ENCODE measurements around the gene CST11. TPM values are rescaled to one million over a fixed set of nuclear protein-coding genes. Genes with fewer than 3 reads are reported as not detected.
"Not testable (repeated sequence)": the region's sequence is repeated elsewhere in the genome, so short reads cannot be mapped to it uniquely, and the experiment has no call there.

CST11 gene
- polyA plus RNA-seq, 2 of the 4 experiments (the other 2 are of a cell fraction), result not detected

DNA sequence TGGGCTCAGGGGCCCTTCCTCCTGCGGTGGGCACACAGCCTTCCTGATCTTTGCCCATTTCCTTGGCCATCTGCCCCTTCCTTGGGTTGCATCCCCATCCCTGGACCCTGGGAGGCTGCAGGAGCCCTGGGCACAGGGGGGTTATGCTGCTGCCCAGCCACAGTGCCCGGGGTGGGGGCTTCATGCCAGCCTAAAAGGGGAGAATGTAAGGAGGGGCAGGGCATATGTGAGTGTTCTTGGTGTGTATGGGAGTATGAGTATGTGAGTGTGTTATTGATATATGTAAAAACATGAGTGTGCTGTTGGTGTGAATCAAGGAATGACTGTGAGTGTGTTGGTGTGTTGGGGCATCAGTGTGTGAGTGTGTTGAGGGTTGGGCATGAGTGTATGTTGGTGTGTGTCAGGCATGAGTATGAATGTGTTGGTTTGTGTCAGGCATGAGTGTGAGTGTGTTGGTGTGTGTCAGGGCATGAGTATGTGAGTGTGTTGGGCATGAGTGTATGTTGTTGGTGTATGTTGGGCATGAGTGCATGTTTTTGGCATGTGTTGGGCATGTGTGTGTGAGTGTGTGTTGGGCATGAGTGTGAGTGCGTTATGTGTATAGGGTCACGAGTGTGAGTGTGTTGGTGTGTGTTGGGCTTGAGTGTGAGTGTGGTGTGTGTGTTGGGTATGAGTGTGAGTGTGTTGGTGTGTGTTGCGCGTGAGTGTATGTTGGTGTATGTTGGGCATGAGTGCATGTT, 23.5 kb upstream of the CST11 start:
- FAIRE-seq (no peak), ATAC-seq (no peak), DNase-seq (ENCODE audit: low read depth in 1 of 2, low spot score in 1 of 2) (no peak)
- no peak overlapping the region for H3K4me3 ChIP-seq
- no peak overlapping the region for H3K27ac ChIP-seq
- TF ChIP-seq RFX5 (IDR thresholded peaks at IDR 0.05) (no peak), GATA3 (IDR thresholded peaks at IDR 0.05; ENCODE audit: borderline replicate concordance) (no peak), TFCP2L1 (CRISPR knock-in tag; IDR thresholded peaks at IDR 0.05) (no peak), RAD21 (conservative IDR thresholded peaks at IDR 0.05 in 1 of 2, IDR thresholded peaks at IDR 0.05 in 1 of 2) (no peak), ELK1 (IDR thresholded peaks at IDR 0.05; ENCODE audit: low read depth, low read length) (no peak), JUN (IDR thresholded peaks at IDR 0.05) (no peak), FOXS1 (CRISPR knock-in tag; IDR thresholded peaks at IDR 0.05) (no peak), CHD4 (IDR thresholded peaks at IDR 0.05; ENCODE audit: borderline replicate concordance) (no peak), MYC (IDR thresholded peaks at IDR 0.05; ENCODE audit: borderline replicate concordance, low read length) (no peak), NFE2L2 (conservative IDR thresholded peaks at IDR 0.05; ENCODE audit: low read length) (no peak), EP300 (IDR thresholded peaks at IDR 0.05) (no peak)
- WGBS (ENCODE audit: missing lambda C conversion rate), result 42% methylated on average over 6 of the region's 6 CpGs
- no peak overlapping the region for H3K4me2 ChIP-seq
- CTCF ChIA-PET, result no interaction called here
- H3K9me3 ChIP-seq, result no peaks in the 10 kb centered on the region
- POLR2A ChIA-PET, result no interaction called here
- H3K4me1 ChIP-seq, result no peaks in the 10 kb centered on the region

- ATAC-seq, result peak; percentile 30 to 38; a peak in 3 of 6 replicates
- TF ChIP-seq ZNF302 (CRISPR knock-in tag; IDR thresholded peaks at IDR 0.05) (no peak), HDAC2 (IDR thresholded peaks at IDR 0.05) (no peak), CEBPB (IDR thresholded peaks at IDR 0.05) (no peak), KDM5A (IDR thresholded peaks at IDR 0.05) (no peak), NR3C1 (IDR thresholded peaks at IDR 0.05) (no peak), TFCP2L1 (CRISPR knock-in tag; IDR thresholded peaks at IDR 0.05) (no peak), POLR2A (IDR thresholded peaks at IDR 0.05; ENCODE audit: low read length) (no peak), POLR2AphosphoS2 (conservative IDR thresholded peaks at IDR 0.05; ENCODE audit: low read length) (no peak), CHD4 (IDR thresholded peaks at IDR 0.05; ENCODE audit: borderline replicate concordance) (no peak), HMGXB4 (CRISPR knock-in tag; IDR thresholded peaks at IDR 0.05; ENCODE audit: borderline replicate concordance) (no peak), RFX5 (IDR thresholded peaks at IDR 0.05) (no peak)
- ChIA-PET CTCF (no interaction called here), POLR2A (no interaction called here)
- Histone ChIP-seq H3K27ac (no peak overlapping the region), H3K4me2 (no peak overlapping the region), H3K4me3 (no peak overlapping the region), H3K9me3 (no peaks in the 10 kb centered on the region), H3K4me1 (no peaks in the 10 kb centered on the region)
- 61% methylated on average over 5 of the region's 5 CpGs for WGBS (ENCODE audit: missing lambda C conversion rate)
- FAIRE-seq, result no peak
- DNase-seq (ENCODE audit: low read depth in 1 of 2, low spot score in 1 of 2), result no peak
These were observed 22.7 kb upstream of the CST11 start for GRCh38 chr20:23475395-23475794.

DNA sequence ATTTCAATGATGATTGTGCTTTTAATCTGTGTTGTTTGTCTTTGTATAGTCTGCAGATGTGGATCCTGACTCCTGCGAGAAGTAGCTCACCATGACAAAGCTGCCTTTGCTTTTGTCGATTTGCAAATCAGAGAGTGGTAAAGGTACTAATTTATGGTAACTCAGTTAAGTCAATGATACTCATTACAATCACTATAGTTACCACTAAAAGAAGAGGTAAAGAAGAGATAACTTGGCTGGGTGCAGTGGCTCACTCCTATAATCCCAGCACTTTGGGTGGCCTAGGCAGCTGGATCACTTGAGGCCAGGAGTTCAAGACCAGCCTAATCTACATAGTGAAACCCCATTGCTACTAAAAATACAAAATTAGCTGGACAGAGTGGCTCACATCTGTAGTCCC, 20.6 kb upstream of the CST11 start:
- H3K27ac ChIP-seq; H3K4me1 ChIP-seq; POLR2A ChIA-PET; FAIRE-seq; H3K4me2 ChIP-seq; ATAC-seq; DNase-seq (ENCODE audit: low read depth in 1 of 2, low spot score in 1 of 2); H3K4me3 ChIP-seq; H3K9me3 ChIP-seq: not testable (repeated sequence)
- 6% methylated on average over 2 of the region's 2 CpGs for whole genome bisulfite sequencing (ENCODE audit: missing lambda C conversion rate)
- CTCF ChIA-PET, result interaction anchor here (3.1 kb wide), 1 partner anchor 32 kb away, joined by 9 read pairs; no protein-coding TSS in a partner anchor

GRCh38 chr20:23472306-23472705, 19.6 kb upstream of the CST11 start:
- H3K4me3 ChIP-seq; POLR2A ChIA-PET; FAIRE-seq; H3K4me1 ChIP-seq; H3K4me2 ChIP-seq; ATAC-seq; H3K27ac ChIP-seq; H3K9me3 ChIP-seq; DNase-seq (ENCODE audit: low read depth in 1 of 2, low spot score in 1 of 2): not testable (repeated sequence)
- WGBS (ENCODE audit: missing lambda C conversion rate), result 51% methylated on average over 4 of the region's 5 CpGs
- CTCF ChIA-PET, result interaction anchor here (0.9 to 3.1 kb wide), 3 partner anchors 12 to 135 kb away, joined by 3 to 9 read pairs (median 3); no protein-coding TSS in a partner anchor

DNA sequence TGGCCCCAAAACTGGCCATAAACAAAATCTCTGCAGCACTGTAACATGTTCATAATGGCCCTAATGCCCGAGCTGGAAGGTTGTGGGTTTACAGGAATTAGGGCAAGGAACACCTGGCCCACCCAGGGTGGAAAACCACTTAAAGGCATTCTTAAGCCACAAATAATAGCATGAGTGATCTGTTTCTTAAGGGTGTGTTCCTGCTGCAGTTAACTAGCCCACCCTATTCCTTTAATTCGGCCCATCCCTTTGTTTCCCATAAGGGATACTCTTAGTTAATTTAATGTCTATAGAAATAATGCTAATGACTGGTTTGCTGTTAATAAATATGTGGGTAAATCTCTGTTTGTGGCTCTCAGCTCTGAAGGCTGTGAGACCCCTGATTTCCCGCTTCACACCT, 14.3 kb upstream of the CST11 start:
- H3K4me2 ChIP-seq; POLR2A ChIA-PET; H3K4me3 ChIP-seq; FAIRE-seq; ATAC-seq; H3K4me1 ChIP-seq; DNase-seq (ENCODE audit: low read depth in 1 of 2, low spot score in 1 of 2); H3K27ac ChIP-seq: not testable (repeated sequence)
- CTCF ChIA-PET, result interaction anchor here (0.6 to 1.0 kb wide), 2 partner anchors 27 to 35 kb away, joined by 3 read pairs; no protein-coding TSS in a partner anchor
- peaks cover 20% of the 10 kb centered on the region for H3K9me3 ChIP-seq
- 2% methylated on average over 3 of the region's 3 CpGs for WGBS (ENCODE audit: missing lambda C conversion rate)

Measured in A549 (cell line).